HG03457 (cell line): ENCODE measurements around the gene IARS2.
"Not testable (repeated sequence)": the region's sequence is repeated elsewhere in the genome, so short reads cannot be mapped to it uniquely, and the experiment has no call there.

Experiments used
- ATAC-seq: cut with Tn5 transposase; IDR thresholded peaks from one replicate; pipeline ENCODE4 v1.9.1; 2021; ENCODE audit warnings: moderate number of reproducible peaks; ENCODE audit not compliant: unreplicated experiment

The IARS2 gene

GRCh38 chr1:220160027-220160426 lies 66.1 kb downstream of the IARS2 start:
- ATAC-seq: no peak

- no peak for ATAC-seq
Observed at GRCh38 chr1:220164116-220164515, 70.2 kb downstream of the IARS2 start.

GRCh38 chr1:220164517-220164916 lies 70.6 kb downstream of the IARS2 start:
- no peak for ATAC-seq

- ATAC-seq: no peak
Observed at GRCh38 chr1:220166853-220167252, 72.9 kb downstream of the IARS2 start.

GRCh38 chr1:220169887-220170286 lies 76.0 kb downstream of the IARS2 start:
- not testable (repeated sequence) for ATAC-seq

GRCh38 chr1:220170836-220171526 lies 77.0 kb downstream of the IARS2 start:
- no peak for ATAC-seq

- no peak for ATAC-seq
Observed at GRCh38 chr1:220176540-220176939, 82.6 kb downstream of the IARS2 start.

GRCh38 chr1:220182111-220182510 lies 88.2 kb downstream of the IARS2 start:
- no peak for ATAC-seq

- ATAC-seq: no peak
Observed at GRCh38 chr1:220182656-220183055, 88.7 kb downstream of the IARS2 start.

- ATAC-seq: no peak
Observed at GRCh38 chr1:220184506-220184905, 90.6 kb downstream of the IARS2 start.

GRCh38 chr1:220186752-220187151 lies 92.8 kb downstream of the IARS2 start:
- ATAC-seq: no peak

- ATAC-seq: no peak
Observed at GRCh38 chr1:220188538-220188937, 94.6 kb downstream of the IARS2 start.

GRCh38 chr1:220189750-220190347 lies 95.9 kb downstream of the IARS2 start:
- ATAC-seq: no peak

- no peak for ATAC-seq
Observed at GRCh38 chr1:220195701-220196100, 101.8 kb downstream of the IARS2 start.
